ENCODE results near the gene RAB11FIP3.

DNA sequence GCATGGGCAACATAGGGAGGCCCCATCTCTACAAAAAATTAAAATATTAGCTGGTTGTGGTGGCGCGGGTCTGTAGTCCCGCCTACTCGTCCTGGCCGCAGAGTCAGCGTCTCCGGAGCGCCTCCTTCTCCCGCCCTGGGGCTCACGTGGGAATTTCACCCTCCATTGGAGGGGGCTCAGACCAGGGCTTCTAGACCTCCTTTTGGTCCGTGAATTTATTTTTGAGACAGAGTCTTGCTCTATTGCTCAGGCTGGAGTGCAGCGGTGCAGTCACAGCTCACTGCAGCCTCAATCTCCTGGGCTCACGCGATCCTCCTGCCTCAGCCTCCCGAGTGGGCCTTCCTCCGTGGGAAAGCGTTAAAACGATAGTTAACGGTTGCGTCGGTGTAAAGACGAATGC lies 28.8 kb upstream of the RAB11FIP3 start:
- no peak for TF ChIP-seq HCFC1 (IDR thresholded peaks at IDR 0.05; ENCODE audit: low read length)
- TF ChIP-seq, protein P1, sequence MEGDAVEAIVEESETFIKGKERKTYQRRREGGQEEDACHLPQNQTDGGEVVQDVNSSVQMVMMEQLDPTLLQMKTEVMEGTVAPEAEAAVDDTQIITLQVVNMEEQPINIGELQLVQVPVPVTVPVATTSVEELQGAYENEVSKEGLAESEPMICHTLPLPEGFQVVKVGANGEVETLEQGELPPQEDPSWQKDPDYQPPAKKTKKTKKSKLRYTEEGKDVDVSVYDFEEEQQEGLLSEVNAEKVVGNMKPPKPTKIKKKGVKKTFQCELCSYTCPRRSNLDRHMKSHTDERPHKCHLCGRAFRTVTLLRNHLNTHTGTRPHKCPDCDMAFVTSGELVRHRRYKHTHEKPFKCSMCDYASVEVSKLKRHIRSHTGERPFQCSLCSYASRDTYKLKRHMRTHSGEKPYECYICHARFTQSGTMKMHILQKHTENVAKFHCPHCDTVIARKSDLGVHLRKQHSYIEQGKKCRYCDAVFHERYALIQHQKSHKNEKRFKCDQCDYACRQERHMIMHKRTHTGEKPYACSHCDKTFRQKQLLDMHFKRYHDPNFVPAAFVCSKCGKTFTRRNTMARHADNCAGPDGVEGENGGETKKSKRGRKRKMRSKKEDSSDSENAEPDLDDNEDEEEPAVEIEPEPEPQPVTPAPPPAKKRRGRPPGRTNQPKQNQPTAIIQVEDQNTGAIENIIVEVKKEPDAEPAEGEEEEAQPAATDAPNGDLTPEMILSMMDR (IDR thresholded peaks at IDR 0.05 in 2 of 3, conservative IDR thresholded peaks at IDR 0.05 in 1 of 3; ENCODE audit: control insufficient read depth in 2 of 3, extremely low read depth in 1 of 3, insufficient read depth in 1 of 3, low read depth in 3 of 3, low read length in 3 of 3): no peak
- TF ChIP-seq POLR2A (IDR thresholded peaks at IDR 0.05; ENCODE audit: low read depth, low read length): no peak
